ENCODE measurements around the gene SALL3. TPM values are rescaled to one million over a fixed set of nuclear protein-coding genes. Genes with fewer than 3 reads are reported as not detected.

SALL3 gene
- total and polyA plus RNA-seq, 2 of the 4 experiments (the other 2 are of a cell fraction), result not detected

GRCh38 chr18:78934003-78934402 lies 45.6 kb upstream of the SALL3 start:
- no peaks in the 10 kb centered on the region for H3K79me1 ChIP-seq (ENCODE audit: low read depth in 1 of 2, low read length in 2 of 2)
- H2BK5ac ChIP-seq (ENCODE audit: low read depth, low read length, poor library complexity, severe bottlenecking), result no peak overlapping the region
- H4K5ac ChIP-seq (ENCODE audit: low read depth, low read length), result no peak overlapping the region
- H3K56ac ChIP-seq (ENCODE audit: extremely low read depth, insufficient read depth, low read length), result no peak overlapping the region
- no peak overlapping the region for H2AFZ ChIP-seq (replicated peaks; ENCODE audit: low read length, poor library complexity)
- ChIA-PET POLR2A (ENCODE audit: unreplicated experiment) (no interaction called here), CTCF (no interaction called here)
- no peaks in the 10 kb centered on the region for H3K4me1 ChIP-seq (ENCODE audit: control insufficient read depth, insufficient read depth, low read length)
- ATAC-seq (ENCODE audit: low read depth) (no peak), DNase-seq (no peak)
- no peaks in the 10 kb centered on the region for H3K36me3 ChIP-seq (ENCODE audit: control insufficient read depth, insufficient read depth, low read length)
- H4K20me1 ChIP-seq (ENCODE audit: insufficient read depth, low read length), result no peaks in the 10 kb centered on the region
- H3K23ac ChIP-seq (ENCODE audit: low read depth, low read length), result no peak overlapping the region
- dilution Hi-C loops (cut with HindIII; ENCODE audit: low sequenced_read_pairs, unreplicated experiment) (no loop called here), intact Hi-C loops (cut with micrococcal nuclease) (no loop called here), in situ Hi-C loops (cut with MboI; ENCODE audit: low sequenced_read_pairs) (no loop called here)
- no peak overlapping the region for H4K8ac ChIP-seq (ENCODE audit: low read depth in 2 of 2, low read length in 2 of 2)
- H3K9me3 ChIP-seq (ENCODE audit: control insufficient read depth, insufficient read depth, low read length), result peaks cover 42% of the 10 kb centered on the region
- no TSS peak for BruUV-seq (replicated peaks)
- no peak overlapping the region for H3K27ac ChIP-seq (ENCODE audit: insufficient read depth, low read length)
- H3K9me1 ChIP-seq (ENCODE audit: insufficient read depth, low read length), result no peaks in the 10 kb centered on the region
- no peak overlapping the region for H3K4me2 ChIP-seq (ENCODE audit: low read depth, low read length)
- H3K9ac ChIP-seq (ENCODE audit: low read depth, low read length), result no peak overlapping the region
- no peak overlapping the region for H2BK20ac ChIP-seq (ENCODE audit: low read depth, low read length)
- H3K4ac ChIP-seq (ENCODE audit: low read depth, low read length), result no peak overlapping the region
- H3K18ac ChIP-seq (ENCODE audit: low read depth, low read length), result no peak overlapping the region
- H3K4me3 ChIP-seq (ENCODE audit: insufficient read depth, low read depth, low read length), result no peak overlapping the region
- no peak overlapping the region for H2BK120ac ChIP-seq (ENCODE audit: low read depth, low read length)
- H3K27me3 ChIP-seq (ENCODE audit: control insufficient read depth, insufficient read depth, low read length), result no peaks in the 10 kb centered on the region
- TF ChIP-seq SMC3 (IDR thresholded peaks at IDR 0.05; ENCODE audit: low read depth, low read length) (no peak), MAFK (IDR thresholded peaks at IDR 0.05; ENCODE audit: low read depth, low read length) (no peak), MAZ (IDR thresholded peaks at IDR 0.05; ENCODE audit: borderline replicate concordance, low read depth, low read length) (no peak), BHLHE40 (IDR thresholded peaks at IDR 0.05; ENCODE audit: low read depth, low read length) (no peak), RCOR1 (IDR thresholded peaks at IDR 0.05; ENCODE audit: insufficient replicate concordance, low read length) (no peak), CHD1 (IDR thresholded peaks at IDR 0.05; ENCODE audit: low read depth, low read length) (no peak), RFX5 (IDR thresholded peaks at IDR 0.05; ENCODE audit: low read depth, low read length) (no peak), CTCF (conservative IDR thresholded peaks at IDR 0.05; ENCODE audit: low read depth, low read length) (no peak), CEBPB (IDR thresholded peaks at IDR 0.05; ENCODE audit: low read depth, low read length) (no peak), NFE2L2 (IDR thresholded peaks at IDR 0.05; ENCODE audit: low read depth, low read length) (no peak), USF2 (IDR thresholded peaks at IDR 0.05; ENCODE audit: low read depth, low read length) (no peak), FOS (IDR thresholded peaks at IDR 0.05; ENCODE audit: low read depth, low read length) (no peak), MXI1 (IDR thresholded peaks at IDR 0.05; ENCODE audit: borderline replicate concordance, low read depth, low read length) (no peak), ELK1 (IDR thresholded peaks at IDR 0.05; ENCODE audit: borderline replicate concordance, low read depth, low read length) (no peak), POLR2A (IDR thresholded peaks at IDR 0.05; ENCODE audit: low read depth, low read length) (no peak), RAD21 (IDR thresholded peaks at IDR 0.05; ENCODE audit: low read length) (no peak)
- H4K91ac ChIP-seq (ENCODE audit: insufficient read depth, low read depth, low read length), result no peak overlapping the region
- no peak overlapping the region for H2AK9ac ChIP-seq (replicated peaks; ENCODE audit: low read depth, low read length, poor library complexity)
- H2AK5ac ChIP-seq (ENCODE audit: low read depth, low read length), result no peak overlapping the region
- H2BK15ac ChIP-seq (ENCODE audit: low read depth, low read length), result no peak overlapping the region
- 87% methylated on average over 7 of the region's 22 CpGs; no CpG with 5 or more reads in 1 of the 2 experiments for WGBS, 2 experiments (ENCODE audit: extremely low coverage in 2 of 2, insufficient read length in 1 of 2)
- no peak overlapping the region for H3K14ac ChIP-seq (replicated peaks; ENCODE audit: low read depth, low read length)
